ENCODE data around the gene PICK1.
"Not testable (repeated sequence)": the region's sequence is repeated elsewhere in the genome, so short reads cannot be mapped to it uniquely, and the experiment has no call there.

The PICK1 gene

GRCh38 chr22:38118747-38119146, 61.5 kb downstream of the PICK1 start:
- not testable (repeated sequence) for DNase-seq

GRCh38 chr22:38120359-38121110, 63.3 kb downstream of the PICK1 start:
- no peak for DNase-seq

GRCh38 chr22:38122616-38123015, 65.4 kb downstream of the PICK1 start:
- DNase-seq, result no peak

GRCh38 chr22:38124236-38124974, 67.2 kb downstream of the PICK1 start:
- no peak for DNase-seq

GRCh38 chr22:38125038-38125610, 67.9 kb downstream of the PICK1 start:
- DNase-seq, result no peak
